Thymus (tissue), 11 donors: ENCODE results near the gene USP33. TPM values are rescaled to one million over a fixed set of nuclear protein-coding genes. Genes with fewer than 3 reads are reported as not detected.
"Not testable (repeated sequence)": the region's sequence is repeated elsewhere in the genome, so short reads cannot be mapped to it uniquely, and the experiment has no call there.

Experiments used
- DNase-seq, 9 donors: peaks; one replicate each; pipeline ENCODE4 v3.0.0-alpha.2; 2013; ENCODE audit warnings: low spot score in 9 of 9, low read depth in 6 of 9, missing footprints in 1 of 9
- H3K27ac ChIP-seq, 2 donors: one replicate each; pipeline ENCODE4 v1.5.1; 2013; ENCODE audit warnings: control low read depth in 1 of 2, low read depth in 1 of 2, low read length in 1 of 2, mild to moderate bottlenecking in 1 of 2, moderate library complexity in 1 of 2
- H3K27me3 ChIP-seq, 2 donors: one replicate each; pipeline ENCODE4 v1.5.1; 2013; ENCODE audit warnings: low read length in 1 of 2; ENCODE audit not compliant: control insufficient read depth in 2 of 2, insufficient read depth in 1 of 2
- H3K36me3 ChIP-seq, 2 donors: one replicate each; pipeline ENCODE4 v1.5.1; 2013; ENCODE audit warnings: low read length in 1 of 2, mild to moderate bottlenecking in 1 of 2, moderate library complexity in 1 of 2; ENCODE audit not compliant: control insufficient read depth in 2 of 2, insufficient read depth in 2 of 2
- H3K4me1 ChIP-seq, 2 donors: one replicate each; pipeline ENCODE4 v1.5.1; 2013; ENCODE audit warnings: low read length in 2 of 2; ENCODE audit not compliant: control insufficient read depth in 2 of 2, insufficient read depth in 2 of 2
- H3K4me3 ChIP-seq, 2 donors: one replicate each; pipeline ENCODE4 v1.5.1; 2013; ENCODE audit warnings: low read length in 2 of 2, control low read depth in 1 of 2, mild to moderate bottlenecking in 1 of 2
- H3K9me3 ChIP-seq, 2 donors: one replicate each; pipeline ENCODE4 v1.5.1; 2013; ENCODE audit warnings: low read length in 1 of 2, mild to moderate bottlenecking in 1 of 2; ENCODE audit not compliant: control insufficient read depth in 2 of 2, insufficient read depth in 1 of 2
- WGBS: extraction: QIAGEN DNeasy Blood & Tissue Kit; methylation state at CpG from one replicate; pipeline ENCODE4 v1.1.7; 2013; 5-methylcytosine and 5-hydroxymethylcytosine counted together
- polyA plus RNA-seq: library from polyadenylated mRNA; stranded (reverse); fragments of 200-250 nt; gene quantifications from one replicate; pipeline ENCODE4 v1.2.3, GENCODE V29; 2013
- total RNA-seq: library from RNA; stranded (reverse); fragments of 120-200 nt; gene quantifications from one replicate; pipeline ENCODE4 v1.2.4, GENCODE V29; 2013
- donor health status: healthy.

USP33 gene
- total and polyA plus RNA-seq, 2 donors, result 45.4 to 48.8 TPM

GRCh38 chr1:77646224-77646623 is 113.4 kb downstream of the USP33 start:
- not testable (repeated sequence) for DNase-seq, H3K4me1 ChIP-seq, H3K4me3 ChIP-seq, H3K27ac ChIP-seq, H3K27me3 ChIP-seq
- Histone ChIP-seq H3K9me3 (peaks cover 0 to 17% of the 10 kb centered on the region in 2 donors), H3K36me3 (peaks cover 5 to 22% of the 10 kb centered on the region in 2 donors)
- WGBS, result 99% methylated on average over 6 of the region's 6 CpGs

Other genes with a start within 250 kb of the USP33 start
- gene ZZZ3, start 77.2 kb downstream of the USP33 start, total RNA-seq, result 44.6 TPM
- 20.6 TPM for gene ZZZ3, start 77.2 kb downstream of the USP33 start, polyA plus RNA-seq
- gene MIGA1, start 19.8 kb upstream of the USP33 start, total RNA-seq, result 9.2 TPM
- 3.9 TPM for gene MIGA1, start 19.8 kb upstream of the USP33 start, polyA plus RNA-seq
- 0.52 TPM for gene NEXN, start 128.8 kb upstream of the USP33 start, total RNA-seq
- 11.6 TPM for gene NEXN, start 128.8 kb upstream of the USP33 start, polyA plus RNA-seq
- 182 TPM for gene FUBP1, start 219.2 kb upstream of the USP33 start, total RNA-seq
- 110 TPM for gene FUBP1, start 219.2 kb upstream of the USP33 start, polyA plus RNA-seq
- 17.8 TPM for gene DNAJB4, start 245.1 kb upstream of the USP33 start, total RNA-seq
- 16.1 TPM for gene DNAJB4, start 245.1 kb upstream of the USP33 start, polyA plus RNA-seq